K562 (cell line): ENCODE results near the gene BNIPL. TPM values are rescaled to one million over a fixed set of nuclear protein-coding genes. Genes with fewer than 3 reads are reported as not detected.

Source experiments
- ATF2 ChIP-seq: sonication (generic); formaldehyde crosslinking; IDR thresholded peaks from 2 replicates; pipeline ENCODE4 v1.8.1; 2022; ENCODE audit warnings: missing genetic modification reagents
- CHD1 ChIP-seq: fragments of 200-600 bp; sonication (generic); IDR thresholded peaks from one replicate; pipeline ENCODE4 v1.6.1; 2012; ENCODE audit warnings: mild to moderate bottlenecking, moderate library complexity, low read length, inconsistent platforms
- ETV1 ChIP-seq: fragments of 450-650 bp; conservative IDR thresholded peaks from 2 replicates; pipeline ENCODE4 v1.6.1; 2016; ENCODE audit warnings: missing genetic modification characterization, control low read depth, low read depth, missing compliant biosample characterization
- FOS ChIP-seq: IDR thresholded peaks from 3 replicates; pipeline ENCODE4 v1.6.1; 2011; ENCODE audit not compliant: insufficient read length; ENCODE audit errors: extremely low read depth
- HBP1 ChIP-seq: fragments of 450-650 bp; formaldehyde crosslinking; IDR thresholded peaks from 2 replicates; pipeline ENCODE4 v1.4.0; 2022; ENCODE audit warnings: missing genetic modification characterization
- HOXB6 ChIP-seq: fragments of 250-450 bp; sonication (Bioruptor Pico); IDR thresholded peaks from 2 replicates; pipeline ENCODE4 v1.5.1; 2022; ENCODE audit warnings: mild to moderate bottlenecking, borderline replicate concordance
- PKNOX1 ChIP-seq: fragments of 450-650 bp; IDR thresholded peaks from 2 replicates; pipeline ENCODE4 v1.6.1; 2016
- RB1 ChIP-seq: fragments of 450-650 bp; IDR thresholded peaks from 2 replicates; pipeline ENCODE4 v1.6.1; 2017; ENCODE audit warnings: low read depth, mild to moderate bottlenecking
- RBM14 ChIP-seq: fragments of 200-400 bp; formaldehyde crosslinking; IDR thresholded peaks from 2 replicates; pipeline ENCODE4 v1.6.1; 2018; ENCODE audit warnings: low read depth, mild to moderate bottlenecking, low read length, moderate library complexity, borderline replicate concordance; ENCODE audit not compliant: insufficient read depth
- SP1 ChIP-seq: sonication (generic); formaldehyde crosslinking; IDR thresholded peaks from 2 replicates; pipeline ENCODE4 v1.8.1; 2022; ENCODE audit warnings: mild to moderate bottlenecking, missing genetic modification reagents
- THRAP3 ChIP-seq: fragments of 450-650 bp; IDR thresholded peaks from 2 replicates; pipeline ENCODE4 v1.6.1; 2016; ENCODE audit warnings: mild to moderate bottlenecking, inconsistent platforms, borderline replicate concordance
- XRCC3 ChIP-seq: fragments of 450-650 bp; IDR thresholded peaks from 2 replicates; pipeline ENCODE4 v1.6.1; 2017; ENCODE audit warnings: mild to moderate bottlenecking, moderate library complexity
- XRCC5 ChIP-seq: fragments of 200-400 bp; formaldehyde crosslinking; IDR thresholded peaks from 2 replicates; pipeline ENCODE4 v1.6.1; 2017; ENCODE audit warnings: low read depth, mild to moderate bottlenecking, low read length
- ZBTB26 ChIP-seq: fragments of 450-650 bp; formaldehyde crosslinking; IDR thresholded peaks from 2 replicates; pipeline ENCODE4 v1.4.0; 2022; ENCODE audit warnings: missing genetic modification characterization
- ZC3H8 ChIP-seq: fragments of 450-650 bp; IDR thresholded peaks from 2 replicates; pipeline ENCODE4 v1.6.1; 2017
- ZNF239 ChIP-seq: fragments of 250-450 bp; sonication (Bioruptor Pico); IDR thresholded peaks from 2 replicates; pipeline ENCODE4 v1.4.0; 2020; ENCODE audit warnings: mild to moderate bottlenecking
- ZNF668 ChIP-seq: fragments of 250-450 bp; sonication (Bioruptor Pico); IDR thresholded peaks from 2 replicates; pipeline ENCODE4 v1.8.0; 2022; ENCODE audit warnings: mild to moderate bottlenecking, inconsistent platforms
- ZNF77 ChIP-seq: fragments of 250-450 bp; sonication (Bioruptor Pico); IDR thresholded peaks from 2 replicates; pipeline ENCODE4 v1.5.0; 2020
- polyA plus RNA-seq, 8 experiments: library from polyadenylated mRNA; depleted of rRNA in 4 of 8; stranded (reverse) in 5 of 8; unstranded in 3 of 8; fragments of >200 nt; fragmentation: Nextera tagmentation in 2 of 8; fragmentation: Illumina TruSeq in 1 of 8; extraction: Ambion mirVana in 2 of 8; extraction: Trizol in 1 of 8; gene quantifications; 2 replicates each; pipeline versions ENCODE4 v1.2.1 to v1.2.3, GENCODE V29; 2011 to 2014; ENCODE audit warnings: inconsistent platforms in 1 of 8, missing spikeins in 1 of 8
- total RNA-seq, 7 experiments: library from RNA; depleted of rRNA in 6 of 7; stranded (reverse); fragments of >200 nt in 6 of 7; fragmentation: Illumina TruSeq in 2 of 7; extraction: Trizol in 2 of 7; gene quantifications; 2 replicates each; pipeline versions ENCODE4 v1.2.1 to v1.2.3, GENCODE V29; 2011 to 2021; ENCODE audit warnings: low replicate concordance in 1 of 7

The BNIPL gene
- total and polyA plus RNA-seq, 9 of the 15 experiments (the other 6 are each of a cell fraction or from before 2014, with no cell fraction given) = 0.08 to 1.4 (median 0.68) TPM

- TF ChIP-seq ZNF239 (CRISPR knock-in tag) (no peak), SP1 (CRISPR knock-in tag) (peak; percentile 29; the same call in 1 of the 2 replicates), ETV1 (tag) (no peak), CHD1 (no peak), RB1 (no peak), ATF2 (no peak), XRCC3 (no peak), THRAP3 (no peak), HBP1 (CRISPR knock-in tag) (no peak), ZNF668 (no peak), FOS (no peak), ZBTB26 (CRISPR knock-in tag) (no peak), RBM14 (no peak), HOXB6 (CRISPR knock-in tag) (no peak), ZC3H8 (no peak), ZNF77 (CRISPR knock-in tag) (no peak), XRCC5 (no peak), PKNOX1 (peak; percentile 12; the same call in 1 of the 2 replicates)
Measured at GRCh38 chr1:151062741-151063371, 26.5 kb downstream of the BNIPL start (continued).
